Calu3 (cell line): ENCODE measurements around the gene ACAP2. TPM values are rescaled to one million over a fixed set of nuclear protein-coding genes. Genes with fewer than 3 reads are reported as not detected.
"Not testable (repeated sequence)": the region's sequence is repeated elsewhere in the genome, so short reads cannot be mapped to it uniquely, and the experiment has no call there.

Source experiments
- Bru-seq: library from RNA; stranded (reverse); fragments of 400-500 nt; gene quantifications from one replicate; lab custom pipeline; 2021; lab: Mats Ljungman, UMichigan
- BruChase-seq, 2 experiments: library from RNA; stranded (reverse); fragments of 400-500 nt; gene quantifications; one replicate each; lab custom pipeline; 2021; lab: Mats Ljungman, UMichigan
- BruUV-seq: library from RNA; stranded (reverse); fragments of 400-500 nt; replicated peaks from 2 replicates; lab custom pipeline; 2021; lab: Mats Ljungman, UMichigan
- CTCF ChIA-PET: fragments of 300-600 bp; sonication (Branson Sonifier 250); formaldehyde crosslinking; loops from one replicate; lab custom pipeline; 2022; ENCODE audit warnings: antibody characterized with exemption; lab: Charles Lee
- DNase-seq: peaks from one replicate; pipeline ENCODE4 v3.0.0; 2022
- H3K27ac Mint-ChIP-seq: one replicate; pipeline ENCODE4 v1.8.0; 2022; ENCODE audit warnings: mixed read lengths; ENCODE audit not compliant: unreplicated experiment
- H3K27me3 Mint-ChIP-seq: one replicate; pipeline ENCODE4 v1.8.0; 2022; ENCODE audit warnings: mixed read lengths; ENCODE audit not compliant: unreplicated experiment
- H3K36me3 Mint-ChIP-seq: one replicate; pipeline ENCODE4 v1.8.0; 2022; ENCODE audit warnings: mild to moderate bottlenecking, moderate library complexity, mixed read lengths; ENCODE audit not compliant: insufficient read depth, unreplicated experiment
- H3K4me1 Mint-ChIP-seq: one replicate; pipeline ENCODE4 v1.8.0; 2022; ENCODE audit warnings: mild to moderate bottlenecking, low read depth, mixed read lengths; ENCODE audit not compliant: unreplicated experiment
- H3K4me3 Mint-ChIP-seq: one replicate; pipeline ENCODE4 v1.8.0; 2022; ENCODE audit warnings: mild to moderate bottlenecking, low read depth, moderate library complexity, mixed read lengths; ENCODE audit not compliant: unreplicated experiment
- H3K9me3 Mint-ChIP-seq: one replicate; pipeline ENCODE4 v1.8.0; 2022; ENCODE audit warnings: low read depth, mixed read lengths; ENCODE audit not compliant: unreplicated experiment
- CTCF ChIP-seq: fragments of 200-600 bp; IDR thresholded peaks from one replicate; pipeline ENCODE4 v1.8.0; 2022; ENCODE audit warnings: antibody characterized with exemption; ENCODE audit not compliant: unreplicated experiment
- intact Hi-C: fragments of 100-400 bp; cut with micrococcal nuclease; formaldehyde crosslinking; loops from one replicate; pipeline ENCODE4 v1.10.0; 2022; ENCODE audit not compliant: unreplicated experiment
- long read RNA-seq: library from polyadenylated mRNA; stranded (forward); transcript quantifications from one replicate; pipeline ENCODE4 v2.0.0, GENCODE V29; 2022
- total RNA-seq: library from RNA; stranded (reverse); gene quantifications from 2 replicates; pipeline ENCODE4 v1.2.3, GENCODE V29; 2022

The ACAP2 gene
- 74.0 TPM in 2 replicates for total RNA-seq
- percentile 93 among the genes with signal in this experiment for Bru-seq, nascent RNA
- percentile 89 among the genes with signal in this experiment for BruChase-seq, experiment 1, labeled RNA remaining after a 6-hour chase
- percentile 89 among the genes with signal in this experiment for BruChase-seq, experiment 2, labeled RNA remaining after a 2-hour chase
- long read RNA-seq, full-length matches to known transcripts = 10 of 30 reads
- long read RNA-seq, partial matches to known transcripts = 10 of 30 reads
- long read RNA-seq, other reads (novel, unspliced or antisense) = 10 of 30 reads

- intact Hi-C loops = loop anchor here (5.0 kb wide), 1 partner anchor 170 kb away; the partner anchor contains the start of gene XXYLT1
- peak; percentile 100 for DNase-seq
- H3K9me3 Mint-ChIP-seq = no peaks in the 10 kb centered on the region
- peaks cover 30% of the 10 kb centered on the region for H3K36me3 Mint-ChIP-seq
- no peak for TF ChIP-seq CTCF
- no TSS peak for BruUV-seq
- peak within 1 kb of the TSS; percentile 100 for H3K4me3 Mint-ChIP-seq
- H3K27ac Mint-ChIP-seq = peak within 1 kb of the TSS; percentile 94
- CTCF ChIA-PET = interaction anchor here (0.6 to 6.0 kb wide), 9 partner anchors 22 to 798 kb away, joined by 3 to 36 read pairs (median 4); partner anchors contain the start of genes PPP1R2 and XXYLT1
- peaks cover 32% of the 10 kb centered on the region for H3K4me1 Mint-ChIP-seq
- no peaks in the 10 kb centered on the region for H3K27me3 Mint-ChIP-seq
Measured at GRCh38 chr3:195442573-195443390, at the start of gene ACAP2. Gene ACAP2, minus strand, starts transcription at chr3:195443020. Its CDS starts 173 bp downstream, at chr3:195442847.

DNA sequence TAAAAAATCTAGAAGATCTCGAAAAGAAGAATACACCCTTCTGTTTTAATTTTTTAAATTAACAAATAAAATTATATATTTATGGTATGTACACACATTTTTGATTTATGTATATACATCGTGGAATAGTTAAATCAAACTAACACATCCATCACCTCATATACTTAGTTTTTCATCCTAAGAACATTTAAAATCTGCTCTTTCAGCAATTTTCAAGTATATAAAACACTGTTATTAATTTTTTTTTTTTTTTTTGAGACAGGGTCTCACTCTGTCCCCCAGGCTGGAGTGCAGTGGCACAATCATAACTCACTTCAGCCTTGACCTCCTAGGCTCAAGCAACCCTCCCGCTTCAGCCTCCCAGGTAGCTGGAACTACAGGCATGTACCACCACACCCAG is 32.8 kb upstream of the ACAP2 start:
- no peak for DNase-seq
- intact Hi-C loops = no loop called here
- no peak overlapping the region for H3K4me3 Mint-ChIP-seq
- TF ChIP-seq CTCF = no peak
- no TSS peak for BruUV-seq
- H3K9me3 Mint-ChIP-seq = no peaks in the 10 kb centered on the region
- no peaks in the 10 kb centered on the region for H3K36me3 Mint-ChIP-seq
- H3K4me1 Mint-ChIP-seq = no peaks in the 10 kb centered on the region
- CTCF ChIA-PET = interaction anchor here (0.7 kb wide), 1 partner anchor 87 kb away, joined by 4 read pairs; no protein-coding TSS in a partner anchor
- H3K27ac Mint-ChIP-seq = no peak overlapping the region
- H3K27me3 Mint-ChIP-seq = peaks cover 28% of the 10 kb centered on the region

GRCh38 chr3:195475116-195475515 is 32.3 kb upstream of the ACAP2 start:
- peaks cover 28% of the 10 kb centered on the region for H3K27me3 Mint-ChIP-seq
- H3K4me3 Mint-ChIP-seq, H3K27ac Mint-ChIP-seq, H3K9me3 Mint-ChIP-seq, H3K4me1 Mint-ChIP-seq, H3K36me3 Mint-ChIP-seq, CTCF ChIA-PET, DNase-seq, BruUV-seq, intact Hi-C loops: not testable (repeated sequence)

DNA sequence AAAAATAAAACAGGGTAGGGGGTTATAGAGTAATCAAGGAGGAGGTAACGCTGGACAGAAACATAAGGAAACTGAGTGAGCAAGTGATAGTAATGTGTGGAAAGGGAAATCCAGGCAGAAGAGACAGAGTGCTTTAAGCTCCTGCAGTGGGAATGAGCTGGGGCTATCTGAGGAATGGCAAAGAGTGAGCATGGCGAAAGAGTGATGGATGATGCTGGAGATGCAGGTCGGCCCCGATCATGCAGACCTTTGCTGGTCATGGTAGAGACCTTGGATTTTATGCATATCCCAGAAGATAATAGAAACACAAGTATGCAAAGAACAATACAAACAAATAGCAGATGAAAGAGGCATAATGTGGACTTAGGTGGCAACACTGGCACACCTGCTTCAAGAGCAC is 26.0 kb upstream of the ACAP2 start:
- Mint-ChIP-seq H3K27ac (no peak overlapping the region), H3K4me1 (no peaks in the 10 kb centered on the region), H3K27me3 (peaks cover 12% of the 10 kb centered on the region), H3K4me3 (no peak overlapping the region), H3K36me3 (no peaks in the 10 kb centered on the region), H3K9me3 (no peaks in the 10 kb centered on the region)
- TF ChIP-seq CTCF = no peak
- DNase-seq = no peak
- BruUV-seq = no TSS peak
- intact Hi-C loops = no loop called here
- CTCF ChIA-PET = no interaction called here
